GM12865 (cell line): ENCODE data around the gene SPDYE1.

Experiments used
- DNase-seq: peaks from one replicate; pipeline ENCODE4 v3.0.0; 2010; ENCODE audit warnings: low read depth
- H3K4me3 ChIP-seq: 2 replicates; pipeline ENCODE4 v1.5.1; 2011; ENCODE audit warnings: mild to moderate bottlenecking, low read depth, low read length, control low read depth
- TF ChIP-seq, protein P1 (sequence below): IDR thresholded peaks from 2 replicates; pipeline ENCODE4 v1.5.1; 2011; ENCODE audit warnings: low read length, control low read depth, low read depth, inconsistent platforms; ENCODE audit not compliant: insufficient read depth; ENCODE audit errors: missing control alignments

Gene SPDYE1

DNA sequence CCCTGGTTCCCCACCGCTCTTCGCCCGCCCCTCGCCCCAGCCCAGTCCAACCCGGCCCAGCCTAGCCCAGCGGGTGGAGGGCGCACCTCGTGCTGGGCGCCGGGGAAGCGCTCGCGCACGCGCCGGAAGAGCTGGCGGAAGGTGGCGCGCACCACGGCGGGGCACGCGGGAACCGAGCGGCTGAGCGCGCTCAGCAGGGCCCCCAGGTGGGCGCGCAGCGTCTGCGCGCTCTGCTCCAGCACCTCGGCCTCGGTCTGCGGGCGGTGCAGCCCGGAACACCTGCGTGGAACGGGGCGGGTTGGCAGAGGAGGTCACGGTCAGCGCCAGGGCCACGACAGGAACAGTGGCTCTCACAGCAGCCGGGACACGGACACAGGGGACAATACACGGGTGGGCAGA lies 42.8 kb downstream of the SPDYE1 start:
- H3K4me3 ChIP-seq, result peak overlapping the region; percentile 53
- peak; percentile 78 for DNase-seq
- TF ChIP-seq, protein P1, sequence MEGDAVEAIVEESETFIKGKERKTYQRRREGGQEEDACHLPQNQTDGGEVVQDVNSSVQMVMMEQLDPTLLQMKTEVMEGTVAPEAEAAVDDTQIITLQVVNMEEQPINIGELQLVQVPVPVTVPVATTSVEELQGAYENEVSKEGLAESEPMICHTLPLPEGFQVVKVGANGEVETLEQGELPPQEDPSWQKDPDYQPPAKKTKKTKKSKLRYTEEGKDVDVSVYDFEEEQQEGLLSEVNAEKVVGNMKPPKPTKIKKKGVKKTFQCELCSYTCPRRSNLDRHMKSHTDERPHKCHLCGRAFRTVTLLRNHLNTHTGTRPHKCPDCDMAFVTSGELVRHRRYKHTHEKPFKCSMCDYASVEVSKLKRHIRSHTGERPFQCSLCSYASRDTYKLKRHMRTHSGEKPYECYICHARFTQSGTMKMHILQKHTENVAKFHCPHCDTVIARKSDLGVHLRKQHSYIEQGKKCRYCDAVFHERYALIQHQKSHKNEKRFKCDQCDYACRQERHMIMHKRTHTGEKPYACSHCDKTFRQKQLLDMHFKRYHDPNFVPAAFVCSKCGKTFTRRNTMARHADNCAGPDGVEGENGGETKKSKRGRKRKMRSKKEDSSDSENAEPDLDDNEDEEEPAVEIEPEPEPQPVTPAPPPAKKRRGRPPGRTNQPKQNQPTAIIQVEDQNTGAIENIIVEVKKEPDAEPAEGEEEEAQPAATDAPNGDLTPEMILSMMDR, result peak; percentile 31

DNA sequence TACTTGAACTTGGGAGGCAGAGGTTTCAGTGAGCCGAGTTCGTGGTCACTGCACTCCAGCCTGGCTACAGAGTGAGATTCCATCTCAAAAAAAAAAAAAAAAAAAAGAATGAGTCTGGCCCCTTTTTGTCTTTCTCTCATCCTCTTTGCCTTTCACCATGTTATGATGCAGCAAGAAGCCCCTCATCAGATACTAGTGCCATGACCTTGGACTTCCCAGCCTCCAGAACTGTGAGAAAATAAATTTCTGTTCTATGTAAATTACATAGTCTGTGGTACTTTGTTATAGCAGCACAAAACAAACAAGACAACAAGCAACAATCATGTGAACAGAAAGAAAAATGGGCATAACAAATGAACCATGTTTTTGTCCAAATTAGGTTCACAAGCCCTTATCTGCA lies 44.5 kb downstream of the SPDYE1 start:
- no peak overlapping the region for H3K4me3 ChIP-seq
- no peak for DNase-seq
- TF ChIP-seq, protein P1, result no peak

DNA sequence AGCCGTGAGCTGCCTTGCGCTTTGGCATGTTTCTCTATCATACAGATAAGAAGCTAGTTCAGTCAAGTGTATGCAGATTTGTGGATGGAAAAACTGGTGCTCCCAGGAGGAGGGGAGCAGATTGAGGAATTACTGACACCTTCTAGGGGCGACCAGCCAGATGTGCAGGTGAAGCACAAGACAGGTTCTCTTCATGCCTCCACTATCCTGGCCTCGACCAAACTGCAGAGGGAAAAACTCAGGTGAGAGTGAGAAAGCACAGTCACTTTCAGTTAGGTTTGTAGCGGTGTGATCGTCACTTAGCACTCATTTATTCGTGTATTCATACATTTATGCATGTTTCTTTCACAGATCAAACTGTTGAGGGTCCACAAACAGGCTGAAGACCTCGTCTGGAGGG lies 46.2 kb downstream of the SPDYE1 start:
- no peak for DNase-seq
- peak overlapping the region; percentile 81 for H3K4me3 ChIP-seq
- TF ChIP-seq, protein P1, result no peak

DNA sequence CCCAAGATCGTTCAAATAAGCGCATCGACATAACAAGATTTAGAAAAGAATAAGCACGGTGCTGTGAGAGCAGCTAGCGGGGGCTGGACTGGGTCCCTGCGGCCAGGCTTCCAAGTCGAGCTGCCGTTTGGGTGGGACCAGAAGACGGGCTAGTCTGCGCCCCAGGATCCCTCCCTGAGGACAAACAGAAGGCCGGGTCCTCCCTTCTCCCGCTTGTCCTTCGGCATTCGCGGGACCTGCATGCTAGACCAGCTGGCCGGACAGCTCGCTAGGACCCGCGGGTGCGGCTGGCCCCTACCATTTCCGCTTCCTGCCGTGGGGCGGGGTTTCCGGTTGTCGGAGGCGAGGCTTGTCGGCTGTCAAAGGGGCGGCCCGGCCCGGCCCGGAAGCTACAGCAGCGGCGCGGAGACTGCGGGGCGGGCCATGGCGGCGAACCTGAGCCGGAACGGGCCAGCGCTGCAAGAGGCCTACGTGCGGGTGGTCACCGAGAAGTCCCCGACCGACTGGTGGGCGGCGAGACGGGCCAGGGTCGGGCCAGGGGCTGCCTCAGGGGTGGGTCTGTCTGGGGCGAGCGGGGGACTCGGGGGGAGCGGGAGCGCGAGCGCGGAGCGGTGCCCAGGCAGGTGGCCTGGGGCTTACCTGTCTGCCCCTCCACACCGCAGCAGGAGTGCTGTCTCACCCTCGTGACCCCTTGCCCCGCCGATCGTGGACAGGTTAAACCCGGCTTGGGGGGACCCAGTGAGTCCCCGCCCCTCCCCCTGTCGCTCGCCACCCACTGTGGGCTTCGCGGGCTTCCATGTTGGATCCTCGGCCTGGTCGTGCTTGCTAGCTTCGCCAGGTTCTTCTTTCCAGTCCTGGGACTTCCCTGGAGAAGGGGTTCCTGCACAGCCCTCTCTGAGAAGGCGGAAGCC lies 46.9 kb downstream of the SPDYE1 start, which contains the start of gene DBNL:
TSS of gene DBNL (plus strand) at position 388 of the 911 bp plus-strand sequence. CDS start at position 424, 36 bp downstream.
- H3K4me3 ChIP-seq, result peak within 1 kb of the TSS; percentile 81
- DNase-seq, result peak; percentile 93
- TF ChIP-seq, protein P1, result no peak

DNA sequence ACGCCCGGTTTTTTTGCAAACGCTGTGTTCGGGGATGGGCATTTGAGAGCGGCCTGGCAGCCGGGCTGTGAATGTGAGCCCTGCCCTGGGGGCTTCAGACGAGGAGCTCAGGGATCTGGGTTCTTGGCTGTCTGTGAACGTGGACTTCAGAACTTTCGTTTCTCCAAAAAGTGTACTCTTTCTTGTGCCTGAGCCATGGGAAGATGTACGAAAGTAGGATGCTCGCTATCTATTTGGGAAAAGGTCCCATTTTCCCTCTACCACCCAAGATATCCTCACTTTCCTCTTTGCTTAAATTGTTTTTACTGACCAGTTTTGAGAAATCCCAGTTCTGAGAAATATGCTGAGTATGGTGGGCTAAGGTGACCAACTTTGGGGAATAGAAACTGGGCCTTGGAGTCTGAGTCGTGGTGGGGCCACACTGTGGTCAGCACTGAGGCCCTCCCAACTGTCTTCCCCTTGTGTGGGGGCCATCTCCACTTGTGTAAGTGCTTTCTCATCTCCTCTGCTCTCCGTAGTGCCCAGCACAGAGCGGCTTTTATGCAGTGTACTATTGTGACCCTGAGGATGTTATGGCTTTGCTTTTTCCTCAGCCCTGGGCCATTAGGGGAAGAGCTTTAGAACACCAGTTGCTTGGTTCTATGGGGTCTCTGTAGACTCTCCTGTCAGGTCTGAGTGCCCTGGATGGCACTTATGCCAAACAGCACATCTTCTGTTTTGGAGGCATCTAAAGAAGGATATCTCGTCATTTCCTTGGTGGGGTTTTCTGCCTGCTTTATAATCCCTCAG lies 47.7 kb downstream of the SPDYE1 start:
- no peak for DNase-seq
- H3K4me3 ChIP-seq, result peak overlapping the region; percentile 81
- TF ChIP-seq, protein P1, result no peak

DNA sequence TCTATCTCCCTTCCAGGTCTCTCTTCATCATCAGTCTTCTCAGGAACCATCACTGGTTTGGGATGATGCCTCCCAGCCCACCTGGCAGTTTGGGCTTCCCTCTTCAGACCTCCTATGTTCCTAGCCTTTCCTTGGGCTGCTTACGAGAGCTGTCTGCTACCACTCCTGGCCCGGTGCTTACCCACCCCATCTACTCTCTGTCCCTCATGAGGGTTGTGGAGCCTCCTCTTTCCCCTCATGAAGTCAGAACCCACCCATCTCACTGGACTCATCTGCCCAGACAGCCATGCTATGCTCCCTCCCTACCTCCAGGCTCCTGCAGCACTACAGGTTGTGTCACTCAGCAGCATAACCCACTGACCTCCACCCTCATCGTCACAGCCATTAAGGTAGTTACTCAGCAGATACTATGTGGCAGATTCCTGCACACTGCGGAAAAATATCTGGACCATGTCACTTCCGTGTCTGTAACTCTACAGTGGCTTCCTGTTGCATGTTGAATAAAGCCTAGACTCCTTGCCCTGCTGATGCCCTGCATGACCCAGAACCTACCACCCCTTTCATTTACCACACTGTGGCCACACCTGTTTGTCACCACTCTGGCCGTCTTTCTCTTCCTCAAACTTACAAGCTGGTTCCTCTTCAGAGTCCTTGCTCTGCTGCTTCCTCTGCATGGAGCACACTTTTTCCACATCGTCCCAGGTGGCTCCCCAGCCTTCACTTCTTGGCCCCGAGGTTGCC lies 48.8 kb downstream of the SPDYE1 start:
- TF ChIP-seq, protein P1, result no peak
- H3K4me3 ChIP-seq, result peak overlapping the region; percentile 81
- DNase-seq, result peak; percentile 82
